Measurements from ENCODE around the gene ZC3H7A. TPM values are rescaled to one million over a fixed set of nuclear protein-coding genes. Genes with fewer than 3 reads are reported as not detected.

The ZC3H7A gene
- total and polyA plus RNA-seq, 10 of the 15 experiments (the other 5 are each of a cell fraction or from before 2014, with no cell fraction given) = 46.3 to 188 (median 68.6) TPM

- Histone ChIP-seq H3K4me1 (ENCODE audit: control insufficient read depth, insufficient read depth, low read length) (peaks cover 42% of the 10 kb centered on the region), H3K9me3 (replicated peaks; ENCODE audit: control insufficient read depth, insufficient read depth, low read length) (no peaks in the 10 kb centered on the region), H3K9ac (ENCODE audit: control insufficient read depth, insufficient read depth, low read length) (no peak overlapping the region), H2AFZ (ENCODE audit: control insufficient read depth, low read depth, low read length) (no peak overlapping the region), H3K27me3 (replicated peaks in 1 of 2; ENCODE audit: control insufficient read depth in 2 of 2, insufficient read depth in 2 of 2, low read length in 1 of 2) (no peaks in the 10 kb centered on the region), H3K36me3 (ENCODE audit: control insufficient read depth in 2 of 2, insufficient read depth in 2 of 2, low read length in 1 of 2) (peaks cover 4 to 45% of the 10 kb centered on the region in 2 experiments), H4K20me1 (ENCODE audit: control insufficient read depth, insufficient read depth) (no peaks in the 10 kb centered on the region; the same call in 1 of the 2 replicates), H3K4me2 (ENCODE audit: control insufficient read depth, insufficient read depth) (peak overlapping the region; percentile 60), H3K4me3 (peak overlapping the region; percentile 20; the same call in 1 of the 2 replicates), H3K79me2 (ENCODE audit: control insufficient read depth, insufficient read depth, low read length) (peaks cover 93% of the 10 kb centered on the region), H3K27ac (ENCODE audit: control insufficient read depth, insufficient read depth) (peak overlapping the region; percentile 6; the same call in 1 of the 2 replicates)
- intact Hi-C loops (cut with micrococcal nuclease; ENCODE audit: unreplicated experiment) (no loop called here), in situ Hi-C loops (cut with MboI) (no loop called here)
- CTCF ChIA-PET = interaction anchor here (0.7 to 4.0 kb wide), 7 partner anchors 21 to 204 kb away, joined by 3 to 18 read pairs (median 4); no protein-coding TSS in a partner anchor
- RAD21 ChIA-PET (ENCODE audit: unreplicated experiment) = interaction anchor here (1.1 to 4.9 kb wide), 4 partner anchors 21 to 63 kb away, joined by 3 to 38 read pairs (median 4); partner anchors contain the start of gene ZC3H7A
- no peak for FAIRE-seq
- POLR2A ChIA-PET = interaction anchor here (0.8 to 9.2 kb wide), 3 partner anchors 35 to 59 kb away, joined by 3 to 164 read pairs (median 4); partner anchors contain the start of gene ZC3H7A
- no peak for TF ChIP-seq SIN3A (IDR thresholded peaks at IDR 0.05; ENCODE audit: low read depth, low read length)
- TF ChIP-seq CHD4 (IDR thresholded peaks at IDR 0.05) = no peak
- no peak for TF ChIP-seq USF1 (IDR thresholded peaks at IDR 0.05; ENCODE audit: borderline replicate concordance, extremely low read length, insufficient read depth, low read depth, low read length)
- no peak for TF ChIP-seq RFX5 (IDR thresholded peaks at IDR 0.05; ENCODE audit: low read depth, low read length)
- TF ChIP-seq RELB (IDR thresholded peaks at IDR 0.05; ENCODE audit: low read depth) = no peak
- TF ChIP-seq BCLAF1 (IDR thresholded peaks at IDR 0.05) = no peak
- no peak for TF ChIP-seq PKNOX1 (IDR thresholded peaks at IDR 0.05)
- TF ChIP-seq BCL3 (IDR thresholded peaks at IDR 0.05; ENCODE audit: borderline replicate concordance, insufficient read depth, low read depth, low read length, poor library complexity, severe bottlenecking) = no peak
- no peak for TF ChIP-seq CTCF (IDR thresholded peaks at IDR 0.05 in 2 of 3, conservative IDR thresholded peaks at IDR 0.05 in 1 of 3; ENCODE audit: control insufficient read depth in 2 of 3, extremely low read depth in 1 of 3, insufficient read depth in 1 of 3, low read depth in 3 of 3, low read length in 3 of 3)
- no peak for TF ChIP-seq PAX8 (IDR thresholded peaks at IDR 0.05)
- no peak for TF ChIP-seq GABPA (IDR thresholded peaks at IDR 0.05; ENCODE audit: low read depth)
- ATAC-seq = no peak
- whole genome bisulfite sequencing (ENCODE audit: insufficient coverage, insufficient replicate concordance, low lambda C conversion rate, missing lambda C conversion rate) = 69% methylated on average over 8 of the region's 8 CpGs
- no peak for DNase-seq (ENCODE audit: low read depth, low spot score)
- SMC1A ChIA-PET (ENCODE audit: uncharacterized antibody, unreplicated experiment) = interaction anchor here (0.7 to 9.4 kb wide), 11 partner anchors 8 to 60 kb away, joined by 3 to 124 read pairs (median 6); partner anchors contain the start of gene ZC3H7A
- BruUV-seq (replicated peaks) = no TSS peak
These were observed 61.3 kb downstream of the ZC3H7A start for GRCh38 chr16:11735787-11736186.
